Epithelial cell of proximal tubule (primary cell): ENCODE results near the gene ZNF493. TPM values are rescaled to one million over a fixed set of nuclear protein-coding genes. Genes with fewer than 3 reads are reported as not detected.

ENCODE experiments used
- DNase-seq: peaks from one replicate; pipeline ENCODE4 v3.0.0-alpha.2; 2011; ENCODE audit warnings: low read depth
- H3K4me3 ChIP-seq: 2 replicates; pipeline ENCODE4 v1.5.1; 2011; ENCODE audit warnings: low read depth, mild to moderate bottlenecking, low read length
- total RNA-seq: library from RNA; depleted of rRNA; stranded (reverse); fragments of >200 nt; gene quantifications from 2 replicates; pipeline ENCODE4 v1.2.3, GENCODE V29; 2015
- TF ChIP-seq, protein P1 (sequence below): conservative IDR thresholded peaks from 2 replicates; pipeline ENCODE4 v1.5.1; 2012; ENCODE audit warnings: low read depth, mild to moderate bottlenecking, low read length

ZNF493 gene
- total RNA-seq, 1 donor from 2014 or later = 6.2 TPM

DNA sequence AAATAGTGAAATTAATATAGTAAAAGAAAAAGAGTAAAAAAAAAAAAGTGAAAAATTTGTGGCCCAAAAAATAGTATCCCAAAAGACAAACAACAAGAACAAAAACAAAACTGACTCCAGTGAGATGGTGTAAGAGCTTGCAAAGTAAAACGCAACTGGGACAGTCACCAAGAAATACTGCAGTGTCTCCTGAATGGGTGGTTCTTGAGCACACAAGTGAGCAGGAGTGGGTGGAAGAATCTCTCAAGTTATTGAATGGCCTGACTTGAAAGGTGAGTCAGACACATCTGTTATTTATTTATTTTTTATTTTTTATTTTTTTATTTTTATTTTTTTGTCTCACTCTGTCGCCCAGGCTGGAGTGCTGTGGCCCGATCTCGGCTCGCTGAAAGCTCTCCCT lies 1.9 kb downstream of the ZNF493 start:
- DNase-seq = no peak
- H3K4me3 ChIP-seq = no peak overlapping the region
- TF ChIP-seq, protein P1, sequence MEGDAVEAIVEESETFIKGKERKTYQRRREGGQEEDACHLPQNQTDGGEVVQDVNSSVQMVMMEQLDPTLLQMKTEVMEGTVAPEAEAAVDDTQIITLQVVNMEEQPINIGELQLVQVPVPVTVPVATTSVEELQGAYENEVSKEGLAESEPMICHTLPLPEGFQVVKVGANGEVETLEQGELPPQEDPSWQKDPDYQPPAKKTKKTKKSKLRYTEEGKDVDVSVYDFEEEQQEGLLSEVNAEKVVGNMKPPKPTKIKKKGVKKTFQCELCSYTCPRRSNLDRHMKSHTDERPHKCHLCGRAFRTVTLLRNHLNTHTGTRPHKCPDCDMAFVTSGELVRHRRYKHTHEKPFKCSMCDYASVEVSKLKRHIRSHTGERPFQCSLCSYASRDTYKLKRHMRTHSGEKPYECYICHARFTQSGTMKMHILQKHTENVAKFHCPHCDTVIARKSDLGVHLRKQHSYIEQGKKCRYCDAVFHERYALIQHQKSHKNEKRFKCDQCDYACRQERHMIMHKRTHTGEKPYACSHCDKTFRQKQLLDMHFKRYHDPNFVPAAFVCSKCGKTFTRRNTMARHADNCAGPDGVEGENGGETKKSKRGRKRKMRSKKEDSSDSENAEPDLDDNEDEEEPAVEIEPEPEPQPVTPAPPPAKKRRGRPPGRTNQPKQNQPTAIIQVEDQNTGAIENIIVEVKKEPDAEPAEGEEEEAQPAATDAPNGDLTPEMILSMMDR = no peak

DNA sequence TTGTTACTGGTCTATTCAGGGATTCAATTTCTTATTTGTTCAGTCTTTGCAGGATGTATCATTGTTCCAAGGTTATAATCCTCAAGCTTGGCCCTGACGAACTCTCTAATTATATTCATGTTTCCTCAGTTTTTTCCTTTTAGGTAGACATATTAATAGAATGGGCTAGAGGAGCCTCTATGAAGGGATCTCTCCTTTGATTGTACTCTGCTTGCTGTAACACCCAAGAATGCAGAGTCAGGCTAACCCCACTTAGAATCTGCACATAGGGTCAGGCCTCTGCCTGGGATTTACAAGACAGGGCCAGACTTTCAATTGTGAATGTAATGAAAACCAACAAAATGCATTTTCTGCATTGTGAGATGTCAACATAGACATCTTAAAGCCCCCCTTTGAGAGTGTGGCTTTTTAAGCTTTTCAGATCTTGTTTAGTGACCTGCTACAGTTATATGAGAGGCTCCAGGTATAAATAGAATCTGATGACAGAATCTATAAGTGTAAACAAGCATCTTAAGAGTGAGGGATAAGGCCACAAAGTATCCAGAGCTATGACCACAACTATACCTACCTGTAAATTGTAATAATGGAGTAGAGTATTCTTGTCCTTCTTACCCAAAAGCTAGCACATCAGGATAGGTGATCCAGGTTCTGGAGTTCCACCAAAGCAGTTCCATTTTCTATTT lies 5.5 kb downstream of the ZNF493 start:
- no peak for DNase-seq
- TF ChIP-seq, protein P1 = no peak
- H3K4me3 ChIP-seq = no peak overlapping the region

DNA sequence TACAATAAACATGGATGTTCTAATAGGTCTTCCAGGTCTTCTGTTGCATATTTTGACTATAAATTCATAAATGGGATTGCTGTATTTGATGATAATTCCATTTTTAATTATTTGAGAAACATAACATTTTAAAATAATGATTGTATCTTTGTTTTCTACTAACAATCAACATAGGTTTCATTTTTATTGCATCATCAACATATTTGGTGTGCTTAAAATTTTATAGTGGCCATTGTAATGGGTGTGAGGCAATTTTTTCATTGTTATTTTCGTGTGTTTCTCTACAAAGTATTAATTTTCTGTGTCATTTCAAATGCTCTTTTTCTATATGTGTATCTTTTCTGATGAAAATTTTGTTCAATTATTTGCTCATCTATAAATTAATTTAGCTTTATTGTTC lies 13.2 kb downstream of the ZNF493 start:
- no peak for DNase-seq
- TF ChIP-seq, protein P1 = no peak
- H3K4me3 ChIP-seq = no peak overlapping the region

DNA sequence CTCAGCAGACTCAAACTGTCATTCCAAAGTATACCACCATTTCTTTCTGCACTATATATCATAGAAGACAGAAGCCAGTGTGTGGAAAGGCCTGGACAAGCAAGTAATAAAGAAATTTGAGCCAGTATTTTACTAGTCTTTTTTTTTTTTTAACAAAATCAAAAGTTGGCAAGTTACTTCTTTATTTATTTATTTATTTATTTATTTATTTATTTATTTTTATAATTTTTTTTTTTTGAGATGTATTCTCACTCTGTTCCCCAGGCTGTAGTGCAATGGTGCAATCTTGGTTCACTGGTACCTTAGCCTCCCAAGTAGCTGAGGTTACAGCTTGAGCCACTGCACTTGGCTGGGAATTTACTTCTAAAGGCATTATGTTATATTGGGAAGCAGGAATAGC lies 25.3 kb downstream of the ZNF493 start:
- TF ChIP-seq, protein P1 = no peak
- no peak overlapping the region for H3K4me3 ChIP-seq
- no peak for DNase-seq

DNA sequence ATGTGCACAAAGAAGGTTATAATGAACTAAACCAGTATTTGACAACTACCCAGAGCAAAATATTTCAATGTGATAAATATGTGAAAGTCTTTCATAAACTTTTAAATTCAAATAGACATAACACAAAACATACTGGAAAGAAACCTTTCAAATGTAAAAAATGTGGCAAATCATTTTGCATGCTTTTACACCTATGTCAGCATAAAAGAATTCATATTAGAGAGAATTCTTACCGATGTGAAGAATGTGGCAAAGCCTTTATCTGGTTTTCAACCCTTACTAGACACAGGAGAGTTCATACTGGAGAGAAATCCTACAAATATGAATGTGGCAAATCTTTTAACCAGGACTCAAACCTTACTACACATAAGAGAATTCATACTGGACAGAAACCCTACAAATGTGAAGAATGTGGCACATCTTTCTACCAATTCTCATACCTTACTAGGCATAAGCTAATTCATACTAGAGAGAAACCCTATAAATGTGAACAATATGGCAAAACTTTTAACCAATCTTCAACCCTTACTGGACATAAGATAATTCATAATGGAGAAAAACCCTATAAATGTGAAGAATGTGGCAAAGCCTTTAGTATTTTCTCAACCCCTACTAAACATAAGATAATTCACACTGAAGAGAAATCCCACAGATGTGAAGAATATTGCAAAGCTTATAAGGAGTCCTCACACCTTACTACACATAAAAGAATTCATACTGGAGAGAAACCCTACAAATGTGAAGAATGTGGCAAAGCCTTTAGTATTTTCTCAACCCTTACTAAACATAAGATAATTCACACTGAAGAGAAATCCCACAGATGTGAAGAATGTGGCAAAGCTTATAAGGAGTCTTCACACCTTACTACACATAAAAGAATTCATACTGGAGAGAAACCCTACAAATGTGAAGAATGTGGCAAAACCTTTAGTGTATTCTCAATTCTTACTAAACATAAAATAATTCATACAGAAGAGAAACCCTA lies 26.4 kb downstream of the ZNF493 start:
- TF ChIP-seq, protein P1 = no peak
- DNase-seq = no peak
- H3K4me3 ChIP-seq = no peak overlapping the region

DNA sequence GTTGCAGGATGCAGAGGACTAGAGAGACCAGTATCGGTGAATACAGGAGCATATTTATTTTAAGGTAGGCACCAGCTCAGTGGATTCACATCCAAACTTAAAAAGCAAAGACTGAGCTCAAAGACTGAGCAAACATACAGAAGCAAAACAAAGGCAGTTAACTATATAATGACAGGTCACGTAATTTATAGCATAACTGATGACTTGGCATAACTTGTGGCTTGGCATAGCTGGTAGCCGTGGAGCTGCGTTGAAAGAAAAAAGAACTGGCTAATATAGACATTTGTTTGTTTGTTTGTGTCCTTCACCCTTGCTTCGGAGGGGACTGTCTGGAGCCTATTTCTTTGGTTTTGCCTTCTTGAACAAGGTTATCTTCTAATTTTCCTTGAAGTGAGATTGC lies 33.7 kb downstream of the ZNF493 start:
- DNase-seq = no peak
- TF ChIP-seq, protein P1 = no peak
- no peak overlapping the region for H3K4me3 ChIP-seq
